Adrenal gland (tissue), 12 donors: ENCODE data around the gene UBE2H. TPM values are rescaled to one million over a fixed set of nuclear protein-coding genes. Genes with fewer than 3 reads are reported as not detected.

Experiments
- DNase-seq, 7 donors: peaks; one replicate each; pipeline ENCODE4 v3.0.0-alpha.2; 2019 to 2020
- H3K27ac ChIP-seq, 5 donors: fragments of 200-600 bp; sonication (generic) in 4 of 5; 1 replicate in 3 of 5; 2 replicates in 2 of 5; pipeline versions ENCODE4 v1.5.1 to v1.8.0; 2016 to 2020; ENCODE audit warnings: mild to moderate bottlenecking in 1 of 5
- H3K27me3 ChIP-seq: fragments of 200-600 bp; 2 replicates; pipeline ENCODE4 v1.8.0; 2021
- H3K36me3 ChIP-seq, 2 donors: fragments of 200-600 bp; replicated peaks in 1 of 2; 1 replicate in 1 of 2; 2 replicates in 1 of 2; pipeline versions ENCODE4 v1.5.1 to v1.8.0; 2018 to 2022
- H3K4me1 ChIP-seq, 2 donors: fragments of 200-600 bp; replicated peaks in 1 of 2; 1 replicate in 1 of 2; 2 replicates in 1 of 2; pipeline versions ENCODE4 v1.5.1 to v1.8.0; 2018 to 2021
- H3K4me3 ChIP-seq, 4 donors: fragments of 200-600 bp; sonication (generic) in 3 of 4; one replicate each; pipeline ENCODE4 v1.5.1; 2016 to 2018
- H3K9me3 ChIP-seq, 3 donors: fragments of 200-600 bp; sonication (generic) in 1 of 3; replicated peaks in 1 of 3; 1 replicate in 2 of 3; 2 replicates in 1 of 3; pipeline versions ENCODE4 v1.5.1 to v1.8.0; 2016 to 2021
- CTCF ChIP-seq, 6 experiments: fragments of 450-650 bp in 4 of 6; fragments of 200-600 bp in 2 of 6; sonication (generic) in 1 of 6; IDR thresholded peaks; 1 replicate in 5 of 6; 2 replicates in 1 of 6; pipeline versions ENCODE4 v1.5.1 to v1.8.0; 2016 to 2021; ENCODE audit warnings: antibody characterized with exemption in 6 of 6, mild to moderate bottlenecking in 2 of 6, moderate library complexity in 1 of 6
- POLR2A ChIP-seq, 2 donors: fragments of 450-650 bp; IDR thresholded peaks; one replicate each; pipeline ENCODE4 v1.6.1; 2017; ENCODE audit warnings: antibody characterized with exemption in 2 of 2, mild to moderate bottlenecking in 2 of 2, moderate library complexity in 1 of 2
- WGBS, 4 donors: extraction: QIAGEN DNeasy Blood & Tissue Kit in 2 of 4; methylation state at CpG; one replicate each; pipeline versions ENCODE4 v1.1.5 to v1.1.7; 2013 to 2017; 5-methylcytosine and 5-hydroxymethylcytosine counted together
- intact Hi-C, 2 donors: fragments of 100-400 bp; cut with DNase I; formaldehyde crosslinking; loops; one replicate each; pipeline versions ENCODE4 v1.14.1 to v1.15.0; 2022 to 2023
- polyA plus RNA-seq, 3 donors: library from polyadenylated mRNA; stranded (reverse); fragments of 200-250 nt in 2 of 3; fragments of 350-450 nt in 1 of 3; fragmentation: Illumina TruSeq in 1 of 3; extraction: RNeasy Lipid Tissue Mini Kit (QIAGEN cat#74804) in 1 of 3; gene quantifications; one replicate each; pipeline ENCODE4 v1.2.3, GENCODE V29; 2013 to 2014
- total RNA-seq, 9 donors: library from RNA; depleted of rRNA in 4 of 9; stranded (reverse); fragments of >200 nt in 4 of 9; fragments of 120-200 nt in 1 of 9; fragmentation: NEBNext Ultra II Directional in 1 of 9; extraction: Animal tissue kit (Norgen Biotek cat#: 25700) in 1 of 9; gene quantifications; one replicate each; pipeline versions ENCODE4 v1.1.0 to v1.2.4, GENCODE V29; 2013 to 2023
- donor health status: healthy with polysubstance abuse.
- donor health status: Bipolar disorder and iron deficiency.
- donor health status: DM: yes; HTN: yes; CAD: no.
- donor health status: DM: no; HTN: no; CAD: no.
- donor health status: DM: no; HTN: no; CAD: no.
- donor health status: DM: yes; HTN: yes; CAD: no.

The UBE2H gene
- total and polyA plus RNA-seq, 12 donors: 48.3 to 392 (median 143) TPM

DNA sequence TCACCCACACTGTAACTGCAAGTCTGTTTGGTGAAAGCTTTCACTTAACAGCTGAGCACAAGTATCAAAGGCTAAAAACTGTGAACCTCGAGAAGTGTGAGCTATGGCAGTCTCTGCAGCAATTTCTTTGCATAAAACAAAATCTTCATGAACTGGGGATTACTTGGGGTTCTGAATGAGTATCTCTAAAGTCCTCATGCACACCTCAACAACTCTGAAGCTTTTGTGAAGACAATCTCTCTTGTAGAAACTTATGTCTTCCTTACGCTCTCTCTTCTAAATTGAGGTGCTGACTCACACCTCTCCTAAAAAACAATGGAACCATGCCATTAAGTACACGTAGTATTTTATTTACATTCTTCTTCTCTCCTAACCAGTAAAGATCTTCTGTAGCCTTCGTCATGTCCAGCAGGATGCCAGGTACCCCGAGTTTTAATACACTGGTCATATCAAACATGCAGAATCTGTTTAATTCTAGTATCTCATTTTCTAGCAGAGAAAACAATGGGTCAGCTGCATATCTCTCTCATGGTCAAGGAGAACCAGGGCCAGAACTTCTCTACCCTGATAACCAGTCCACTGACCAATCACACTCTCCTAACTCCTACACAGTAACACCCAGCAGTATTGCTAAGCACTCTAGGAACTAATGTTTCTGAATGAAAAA lies 76.9 kb downstream of the UBE2H start:
- peaks cover 25 to 60% of the 10 kb centered on the region in 2 donors for H3K4me1 ChIP-seq
- peak overlapping the region in 1 of 4 donors; percentile 17 for H3K4me3 ChIP-seq
- peak overlapping the region in 4 of 5 donors; percentile 10 to 68 (median 52) for H3K27ac ChIP-seq
- H3K9me3 ChIP-seq: no peaks in the 10 kb centered on the region
- TF ChIP-seq POLR2A (IDR thresholded peaks at IDR 0.05) (no peak), CTCF (IDR thresholded peaks at IDR 0.05) (no peak)
- intact Hi-C loops: no loop called here
- H3K36me3 ChIP-seq: peaks cover 0 to 19% of the 10 kb centered on the region in 2 donors
- 51 to 62% (median 57%) methylated on average over 5 of the region's 5 CpGs for WGBS, 4 donors
- no peaks in the 10 kb centered on the region for H3K27me3 ChIP-seq
- no peak for DNase-seq

DNA sequence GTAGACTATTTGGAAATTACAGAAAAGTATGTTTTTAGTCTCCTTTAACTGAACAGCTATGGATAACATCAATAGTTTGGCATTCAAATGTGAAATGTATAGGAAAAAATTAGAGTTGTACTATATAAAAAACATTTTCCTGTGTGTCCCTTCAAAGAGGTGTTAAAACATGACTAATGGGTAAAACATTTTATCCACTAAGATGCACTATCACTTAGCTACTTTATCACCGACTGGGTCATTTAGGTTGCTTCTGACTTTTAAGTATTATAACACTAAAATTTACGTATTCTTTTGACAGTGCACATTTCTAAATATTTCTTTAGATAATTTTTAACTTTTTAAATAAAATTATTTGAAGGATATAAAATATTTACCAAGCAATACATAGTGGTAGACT lies 77.6 kb downstream of the UBE2H start:
- no peaks in the 10 kb centered on the region for H3K9me3 ChIP-seq
- peak overlapping the region in 1 of 5 donors; percentile 0 for H3K27ac ChIP-seq
- intact Hi-C loops: no loop called here
- H3K4me3 ChIP-seq: no peak overlapping the region
- no peaks in the 10 kb centered on the region for H3K27me3 ChIP-seq
- H3K4me1 ChIP-seq: peaks cover 25 to 61% of the 10 kb centered on the region in 2 donors
- WGBS, 4 donors: 39 to 57% (median 44%) methylated on average over 2 of the region's 2 CpGs
- DNase-seq: no peak
- peaks cover 0 to 19% of the 10 kb centered on the region in 2 donors for H3K36me3 ChIP-seq
- TF ChIP-seq POLR2A (IDR thresholded peaks at IDR 0.05) (no peak), CTCF (IDR thresholded peaks at IDR 0.05) (no peak)

DNA sequence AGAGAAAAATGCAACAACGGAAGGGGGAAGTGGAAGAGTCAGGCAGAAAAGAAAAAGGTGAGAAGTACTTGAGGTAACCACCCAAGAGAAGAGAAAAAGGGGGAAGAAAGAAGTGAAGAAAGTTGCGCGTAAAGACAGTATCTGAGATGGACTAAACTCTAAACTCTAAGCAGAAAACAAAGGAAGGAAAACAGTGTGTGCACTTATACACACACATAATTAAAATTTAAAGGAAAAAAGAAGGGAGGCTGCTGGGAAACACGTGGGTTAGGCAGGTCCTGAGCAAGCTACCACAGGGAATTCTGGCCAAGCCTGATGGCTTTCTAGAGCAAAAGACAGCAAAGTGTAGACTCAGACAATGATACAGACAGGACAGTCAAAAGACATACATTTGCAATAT lies 78.0 kb downstream of the UBE2H start:
- peaks cover 25 to 61% of the 10 kb centered on the region in 2 donors for H3K4me1 ChIP-seq
- 76 to 89% (median 88%) methylated on average over 4 of the region's 4 CpGs for WGBS, 4 donors

DNA sequence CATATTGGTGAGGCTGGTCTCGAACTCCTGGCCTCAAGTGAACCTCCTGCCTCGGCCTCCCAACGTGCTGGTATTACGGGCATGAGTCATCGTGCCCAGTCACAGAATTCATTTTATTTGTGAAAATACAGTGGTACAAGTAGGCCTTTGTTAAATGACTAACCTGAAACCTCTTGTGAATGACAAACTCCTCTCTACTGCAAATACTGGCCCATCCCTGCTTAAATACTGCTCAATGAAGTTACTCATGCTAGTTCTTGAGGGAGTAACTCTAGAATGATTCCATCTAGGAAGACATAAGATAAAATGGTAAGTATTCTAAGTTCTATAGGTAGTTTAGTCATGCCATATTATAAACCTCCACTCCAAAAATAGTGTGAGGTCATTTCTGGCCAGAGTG lies 80.7 kb downstream of the UBE2H start:
- H3K4me3 ChIP-seq: no peak overlapping the region
- WGBS, 4 donors: 80 to 97% (median 89%) methylated on average over 5 of the region's 5 CpGs
- peaks cover 0 to 5% of the 10 kb centered on the region in 2 donors for H3K36me3 ChIP-seq
- H3K9me3 ChIP-seq: no peaks in the 10 kb centered on the region
- no peak overlapping the region for H3K27ac ChIP-seq
- intact Hi-C loops: no loop called here
- H3K27me3 ChIP-seq: no peaks in the 10 kb centered on the region
- DNase-seq: no peak
- TF ChIP-seq POLR2A (IDR thresholded peaks at IDR 0.05) (no peak), CTCF (IDR thresholded peaks at IDR 0.05) (no peak)
- H3K4me1 ChIP-seq: peaks cover 14 to 55% of the 10 kb centered on the region in 2 donors

More for the DNA sequence above, 78.0 kb downstream of the UBE2H start:
- H3K36me3 ChIP-seq: peaks cover 0 to 19% of the 10 kb centered on the region in 2 donors
- no peaks in the 10 kb centered on the region for H3K27me3 ChIP-seq
- no peaks in the 10 kb centered on the region for H3K9me3 ChIP-seq
- no peak for TF ChIP-seq POLR2A (IDR thresholded peaks at IDR 0.05)
- DNase-seq: no peak
- H3K4me3 ChIP-seq: no peak overlapping the region
- H3K27ac ChIP-seq: peak overlapping the region in 1 of 5 donors; percentile 0
- intact Hi-C loops: no loop called here

DNA sequence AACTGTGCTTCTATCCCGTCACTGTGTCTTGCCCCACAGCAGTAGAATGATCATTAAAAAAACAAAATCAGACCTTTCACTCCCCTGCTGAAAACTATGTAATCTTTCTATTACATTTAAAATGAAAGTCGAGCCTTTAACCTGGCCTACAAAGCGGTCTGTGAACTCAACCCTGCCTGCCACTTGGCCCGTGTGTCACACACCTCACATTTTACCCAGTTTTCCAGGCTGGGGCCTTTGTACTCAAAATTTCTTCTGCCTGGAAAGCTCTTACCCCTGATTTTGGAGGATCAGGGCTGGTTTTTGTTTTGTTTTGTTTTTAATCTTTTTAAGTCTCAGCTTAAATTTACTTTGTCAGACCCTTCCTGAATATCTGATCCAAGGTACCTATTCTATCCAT lies 82.1 kb downstream of the UBE2H start:
- Histone ChIP-seq H3K9me3 (no peaks in the 10 kb centered on the region), H3K27ac (peak overlapping the region in 3 of 5 donors; percentile 3 to 42 (median 34)), H3K27me3 (no peaks in the 10 kb centered on the region), H3K36me3 (peaks cover 0 to 5% of the 10 kb centered on the region in 2 donors), H3K4me1 (peaks cover 16 to 52% of the 10 kb centered on the region in 2 donors), H3K4me3 (no peak overlapping the region)
- TF ChIP-seq POLR2A (IDR thresholded peaks at IDR 0.05) (no peak), CTCF (IDR thresholded peaks at IDR 0.05) (no peak)
- intact Hi-C loops: no loop called here
- WGBS, 4 donors: 73 to 86% (median 78%) methylated on average over 4 of the region's 4 CpGs
- DNase-seq: no peak
